HG02798 (cell line): ENCODE results near the gene EIF2B1.

Source experiments
- ATAC-seq: cut with Tn5 transposase; IDR thresholded peaks from one replicate; pipeline ENCODE4 v1.9.1; 2021; ENCODE audit warnings: mild to moderate bottlenecking; ENCODE audit not compliant: unreplicated experiment, poor library complexity

Gene EIF2B1

GRCh38 chr12:123633379-123634141 lies at the start of gene EIF2B1, which contains the start of gene GTF2H3:
Gene EIF2B1 (minus strand): TSS chr12:123633686. CDS start chr12:123633557, 129 bp downstream.
Gene GTF2H3 (plus strand): TSS chr12:123633829. CDS start chr12:123633860, 31 bp downstream.
- peak; percentile 98 for ATAC-seq

GRCh38 chr12:123681605-123682004 lies 48.1 kb upstream of the EIF2B1 start:
- no peak for ATAC-seq

GRCh38 chr12:123678981-123679380 lies 45.5 kb upstream of the EIF2B1 start:
- no peak for ATAC-seq

- ATAC-seq, result no peak
These were observed 43.3 kb upstream of the EIF2B1 start for GRCh38 chr12:123676616-123677320.

GRCh38 chr12:123675436-123675835 lies 42.0 kb upstream of the EIF2B1 start:
- ATAC-seq, result no peak

- no peak for ATAC-seq
These were observed 38.4 kb upstream of the EIF2B1 start for GRCh38 chr12:123671876-123672275.

- ATAC-seq, result peak; percentile 100
These were observed 37.6 kb upstream of the EIF2B1 start, which contains the start of gene TCTN2 for GRCh38 chr12:123670882-123671728. Gene TCTN2 (plus strand): TSS chr12:123671113. CDS start chr12:123671241, 128 bp downstream.

- no peak for ATAC-seq
These were observed 34.3 kb upstream of the EIF2B1 start for GRCh38 chr12:123667771-123668170.

GRCh38 chr12:123659996-123660727 lies 26.7 kb upstream of the EIF2B1 start:
- ATAC-seq, result no peak

GRCh38 chr12:123657211-123657610 lies 23.7 kb upstream of the EIF2B1 start:
- no peak for ATAC-seq

- ATAC-seq, result no peak
These were observed 22.9 kb upstream of the EIF2B1 start for GRCh38 chr12:123656392-123656791.

- peak; percentile 91 for ATAC-seq
These were observed 21.9 kb upstream of the EIF2B1 start for GRCh38 chr12:123655420-123655819.

- no peak for ATAC-seq
These were observed 20.7 kb upstream of the EIF2B1 start for GRCh38 chr12:123654129-123654701.

GRCh38 chr12:123648401-123648800 lies 14.9 kb upstream of the EIF2B1 start:
- ATAC-seq, result no peak

GRCh38 chr12:123645878-123646277 lies 12.4 kb upstream of the EIF2B1 start:
- ATAC-seq, result no peak

GRCh38 chr12:123645380-123645779 lies 11.9 kb upstream of the EIF2B1 start:
- no peak for ATAC-seq

- ATAC-seq, result no peak
These were observed 10.4 kb upstream of the EIF2B1 start for GRCh38 chr12:123643911-123644310.

GRCh38 chr12:123634142-123634561 lies 666 bp upstream of the EIF2B1 start:
- no peak for ATAC-seq
